Activated CD4-positive, alpha-beta T cell treated with anti-CD3 and anti-CD28 coated beads for 24 hours (primary cell): Measurements from ENCODE around the gene COMT.
A peak's percentile ranks its signal among the peaks of the same experiment; 100 is the strongest.
"Not testable (repeated sequence)": the region's sequence is repeated elsewhere in the genome, so short reads cannot be mapped to it uniquely, and the experiment has no call there.

ENCODE experiments used
- DNase-seq, 2 donors: peaks; one replicate each; pipeline ENCODE4 v3.0.0-alpha.2; 2020; ENCODE audit warnings: low read depth in 2 of 2

Gene COMT

GRCh38 chr22:19941365-19942082, at the start of gene COMT, which contains the start of gene TXNRD2:
Gene COMT (plus strand): TSS chr22:19941772. CDS start chr22:19962527, 20,755 bp downstream.
Gene TXNRD2 (minus strand): TSS chr22:19941818. CDS start chr22:19941803, 15 bp downstream.
- DNase-seq, result peak; percentile 50 to 63

GRCh38 chr22:19892257-19892879, 49.2 kb upstream of the COMT start:
- DNase-seq, result peak; percentile 41 to 44

- DNase-seq, result no peak
These were observed 48.6 kb upstream of the COMT start for GRCh38 chr22:19892925-19893324.

- no peak for DNase-seq
These were observed 48.2 kb upstream of the COMT start for GRCh38 chr22:19893363-19893762.

GRCh38 chr22:19895160-19895849, 46.3 kb upstream of the COMT start:
- DNase-seq, result no peak

- no peak for DNase-seq
These were observed 44.8 kb upstream of the COMT start for GRCh38 chr22:19896665-19897355.

GRCh38 chr22:19897726-19898125, 43.8 kb upstream of the COMT start:
- DNase-seq, result no peak

- DNase-seq, result no peak
These were observed 43.4 kb upstream of the COMT start for GRCh38 chr22:19898145-19898544.

GRCh38 chr22:19898831-19899567, 42.6 kb upstream of the COMT start:
- no peak for DNase-seq

GRCh38 chr22:19900707-19901436, 40.7 kb upstream of the COMT start:
- no peak for DNase-seq

GRCh38 chr22:19901577-19902244, 39.9 kb upstream of the COMT start:
- DNase-seq, result no peak

GRCh38 chr22:19902245-19902715, 39.3 kb upstream of the COMT start:
- DNase-seq, result no peak

GRCh38 chr22:19903031-19903430, 38.5 kb upstream of the COMT start:
- DNase-seq, result no peak

GRCh38 chr22:19903513-19903912, 38.1 kb upstream of the COMT start:
- DNase-seq, result no peak

GRCh38 chr22:19904174-19904856, 37.3 kb upstream of the COMT start:
- DNase-seq, result no peak

- no peak for DNase-seq
These were observed 36.6 kb upstream of the COMT start for GRCh38 chr22:19904935-19905334.

- DNase-seq, result no peak
These were observed 36.0 kb upstream of the COMT start for GRCh38 chr22:19905347-19906276.

GRCh38 chr22:19906864-19907263, 34.7 kb upstream of the COMT start:
- DNase-seq, result not testable (repeated sequence)
